GM21423 (cell line): ENCODE data around the gene CLDN34.

Source experiments
- ATAC-seq: cut with Tn5 transposase; IDR thresholded peaks from one replicate; pipeline ENCODE4 v1.9.1; 2021; ENCODE audit warnings: mild to moderate bottlenecking, moderate library complexity; ENCODE audit not compliant: unreplicated experiment

The CLDN34 gene

GRCh38 chrX:10015355-10015722 lies 48.2 kb downstream of the CLDN34 start:
- ATAC-seq, result no peak

GRCh38 chrX:10015723-10016518 lies 48.8 kb downstream of the CLDN34 start:
- ATAC-seq, result peak; percentile 8

GRCh38 chrX:10016519-10017132 lies 49.5 kb downstream of the CLDN34 start:
- no peak for ATAC-seq

GRCh38 chrX:10017872-10018271 lies 50.7 kb downstream of the CLDN34 start:
- no peak for ATAC-seq
